ENCODE results near the gene DIAPH3. TPM values are rescaled to one million over a fixed set of nuclear protein-coding genes. Genes with fewer than 3 reads are reported as not detected.

The DIAPH3 gene
- total RNA-seq, 1 donor from 2014 or later, result 0.22 TPM

DNA sequence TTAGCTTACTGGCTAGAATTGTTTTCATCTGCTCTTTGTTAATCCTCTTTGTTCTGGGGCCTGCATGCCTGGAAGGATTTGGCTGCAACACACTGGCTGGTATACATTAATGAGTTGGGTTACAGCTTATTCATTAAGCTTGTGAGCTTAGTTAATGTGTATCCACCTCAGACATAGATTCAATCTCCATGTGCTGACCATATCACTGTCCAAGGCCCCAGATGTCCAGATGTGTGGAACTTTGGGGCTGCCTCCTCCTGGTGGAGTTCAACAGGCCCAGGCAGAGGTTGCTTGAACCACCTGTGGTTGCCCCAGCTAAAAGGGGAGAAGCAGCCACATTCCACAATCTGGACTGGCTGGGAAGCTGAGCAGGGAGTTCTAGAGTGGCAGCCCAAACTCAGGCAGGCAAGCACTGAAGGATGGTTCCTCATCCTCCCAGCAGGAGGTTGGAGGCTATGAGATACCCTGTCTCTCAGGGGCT lies 5.4 kb downstream of the DIAPH3 start:
- ATAC-seq, result no peak
- DNase-seq, result no peak
- intact Hi-C loops (cut with micrococcal nuclease), result no loop called here

DNA sequence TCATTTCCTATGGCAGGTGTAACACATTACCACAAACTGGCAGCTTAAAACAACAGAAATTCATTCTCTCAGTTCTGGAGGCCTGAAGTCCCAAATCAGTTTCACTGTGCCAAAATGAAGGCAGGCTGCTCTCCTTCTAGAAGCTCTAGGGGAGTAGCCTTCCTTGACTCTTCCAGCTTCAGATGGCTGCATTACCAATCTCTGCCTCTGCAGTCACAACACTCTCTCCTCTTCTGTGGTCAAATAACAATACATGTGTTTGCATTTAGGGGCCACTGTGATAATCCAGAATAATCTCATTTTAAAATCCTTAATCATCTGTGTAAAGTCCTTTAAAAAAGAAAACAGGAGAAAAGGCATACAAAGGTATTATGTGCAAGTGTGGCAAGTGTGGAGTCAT lies 7.8 kb downstream of the DIAPH3 start:
- no peak for ATAC-seq
- intact Hi-C loops (cut with micrococcal nuclease), result no loop called here

DNA sequence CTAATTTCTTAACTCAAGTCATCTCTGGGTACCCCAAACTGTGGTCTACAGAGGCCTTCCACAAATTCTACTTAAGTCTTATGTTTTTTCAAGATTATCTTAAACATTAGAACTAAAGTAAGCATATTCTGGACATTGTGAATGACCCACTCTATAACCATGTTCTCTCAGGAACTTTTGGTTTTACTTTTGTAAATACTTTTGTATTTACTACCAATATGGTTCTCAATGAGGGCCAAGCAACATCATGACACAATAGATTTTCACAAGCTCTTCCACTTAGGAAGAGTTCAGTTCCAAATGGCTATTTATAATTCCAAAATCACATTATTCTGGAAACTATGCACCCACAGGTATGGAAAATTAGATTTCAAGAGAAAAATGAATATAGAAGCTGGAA lies 10.8 kb downstream of the DIAPH3 start:
- intact Hi-C loops (cut with micrococcal nuclease), result no loop called here
- DNase-seq (no peak), ATAC-seq (no peak)

More for the DNA sequence above, 7.8 kb downstream of the DIAPH3 start:
- no peak for DNase-seq

DNA sequence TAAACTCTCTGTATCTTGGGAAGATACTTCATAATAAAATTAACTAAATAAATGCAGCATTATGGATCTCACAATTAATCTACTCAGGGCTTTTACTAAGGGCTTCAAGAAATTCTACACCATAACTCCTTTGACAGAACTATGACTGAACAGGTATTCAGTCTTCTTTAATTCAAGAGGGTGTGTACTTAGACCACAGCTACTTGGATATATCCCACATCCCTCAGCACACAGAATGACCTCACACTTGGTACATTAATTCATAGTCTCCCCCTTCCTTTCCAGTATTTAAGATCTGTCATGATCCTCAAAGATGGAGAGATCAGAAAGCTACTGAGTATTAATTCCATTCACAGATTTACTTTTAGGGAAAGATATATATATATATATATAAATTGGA lies 11.6 kb downstream of the DIAPH3 start:
- intact Hi-C loops (cut with micrococcal nuclease), result no loop called here
- ATAC-seq (no peak), DNase-seq (no peak)

DNA sequence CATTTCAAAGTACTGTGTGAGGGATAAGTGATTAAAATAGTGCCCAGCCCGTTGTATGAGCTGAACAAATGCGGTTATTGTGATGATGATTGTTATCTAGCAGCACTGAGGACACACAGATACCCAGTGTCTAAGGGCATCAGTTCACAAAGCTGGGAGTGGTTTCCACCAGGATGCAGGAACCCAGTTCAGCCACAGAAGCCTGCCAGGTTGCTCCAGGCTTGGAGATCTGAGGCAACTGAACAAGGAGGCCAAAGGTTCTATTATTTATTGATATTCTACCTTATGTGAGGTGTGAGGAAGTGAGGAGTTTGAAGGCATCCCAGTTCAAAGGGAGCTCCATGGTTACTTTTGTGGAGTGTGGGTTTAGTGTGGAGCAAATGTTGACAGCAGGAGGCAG lies 13.2 kb downstream of the DIAPH3 start:
- intact Hi-C loops (cut with micrococcal nuclease), result no loop called here
- DNase-seq, result no peak
- ATAC-seq, result no peak

DNA sequence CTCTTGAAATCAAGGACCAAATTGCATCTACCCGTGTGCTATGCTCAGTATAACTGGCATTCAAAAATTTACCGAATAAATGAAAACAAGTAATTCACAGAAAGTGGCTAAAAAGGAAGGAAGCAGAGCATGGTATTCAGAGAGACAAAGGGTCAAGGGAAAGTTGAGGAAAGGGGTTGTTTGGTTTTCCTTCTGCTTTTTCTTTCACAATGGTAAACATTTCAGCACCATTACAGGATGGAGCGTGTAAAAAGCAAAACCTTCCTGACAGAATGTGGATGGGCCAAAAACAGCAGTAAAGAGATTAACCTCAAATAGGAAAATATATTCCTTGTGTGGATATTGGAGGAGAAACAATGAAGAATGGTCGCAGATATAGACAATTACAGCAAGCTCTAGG lies 14.8 kb downstream of the DIAPH3 start:
- no peak for ATAC-seq
- DNase-seq, result no peak
- intact Hi-C loops (cut with micrococcal nuclease), result no loop called here

DNA sequence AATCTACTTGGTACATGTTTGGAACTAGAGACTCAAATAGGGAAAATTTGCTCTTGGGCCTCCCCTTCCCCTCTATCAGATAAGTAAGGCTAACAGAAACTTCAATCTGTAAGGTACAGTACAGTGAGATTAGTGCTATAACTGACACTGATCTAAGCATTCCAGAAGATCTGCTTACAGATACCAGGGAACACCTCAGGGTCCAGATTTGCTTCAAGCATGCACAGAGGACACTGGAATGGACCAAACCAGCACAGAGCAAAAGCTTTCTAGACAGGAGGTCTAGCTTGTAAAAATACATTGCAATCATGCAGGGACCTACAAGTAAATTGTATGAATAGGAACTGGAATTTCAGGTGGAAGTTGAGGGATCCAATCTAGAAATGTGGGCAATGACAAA lies 16.4 kb downstream of the DIAPH3 start:
- ATAC-seq, result no peak
- no peak for DNase-seq
- intact Hi-C loops (cut with micrococcal nuclease), result no loop called here

DNA sequence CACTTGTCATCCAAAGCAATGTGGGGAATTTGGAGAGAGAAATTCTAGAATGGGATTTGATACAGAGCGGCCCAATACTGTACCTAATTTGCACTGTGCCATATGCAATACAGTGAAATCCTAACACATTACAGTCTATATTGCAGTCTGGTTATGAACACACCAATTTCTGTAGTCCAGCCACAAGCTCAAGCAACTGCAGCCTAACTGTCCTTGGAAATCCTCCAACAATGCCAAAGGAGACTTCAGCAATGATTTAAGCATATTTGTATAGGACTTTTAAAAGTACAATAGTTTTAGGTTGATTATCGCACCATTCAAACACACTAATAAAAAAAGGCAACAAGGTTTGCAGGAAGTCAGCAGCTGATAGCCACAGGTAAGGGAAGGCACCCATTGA lies 17.3 kb downstream of the DIAPH3 start:
- intact Hi-C loops (cut with micrococcal nuclease), result no loop called here
- DNase-seq (no peak), ATAC-seq (no peak)

DNA sequence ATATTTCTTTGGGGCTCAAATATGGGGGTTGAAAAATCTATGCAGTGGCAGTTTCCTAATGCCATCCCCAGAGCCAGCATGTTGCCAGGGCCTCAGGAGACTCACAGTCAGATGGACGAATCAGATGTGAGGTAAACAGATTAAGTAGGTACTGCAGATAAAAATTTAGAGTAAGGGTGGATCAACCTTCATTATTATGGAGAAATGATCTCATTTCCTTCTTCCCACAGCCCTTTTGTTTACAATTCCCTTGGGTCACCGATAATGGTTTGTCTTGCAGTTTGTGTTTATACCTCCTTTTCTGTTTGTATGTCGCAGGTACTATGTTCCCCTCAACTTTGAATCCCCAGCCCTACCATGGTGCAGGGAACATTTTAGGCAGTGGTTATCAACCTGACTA lies 20.0 kb downstream of the DIAPH3 start:
- intact Hi-C loops (cut with micrococcal nuclease), result no loop called here
- ATAC-seq, result no peak
- no peak for DNase-seq

DNA sequence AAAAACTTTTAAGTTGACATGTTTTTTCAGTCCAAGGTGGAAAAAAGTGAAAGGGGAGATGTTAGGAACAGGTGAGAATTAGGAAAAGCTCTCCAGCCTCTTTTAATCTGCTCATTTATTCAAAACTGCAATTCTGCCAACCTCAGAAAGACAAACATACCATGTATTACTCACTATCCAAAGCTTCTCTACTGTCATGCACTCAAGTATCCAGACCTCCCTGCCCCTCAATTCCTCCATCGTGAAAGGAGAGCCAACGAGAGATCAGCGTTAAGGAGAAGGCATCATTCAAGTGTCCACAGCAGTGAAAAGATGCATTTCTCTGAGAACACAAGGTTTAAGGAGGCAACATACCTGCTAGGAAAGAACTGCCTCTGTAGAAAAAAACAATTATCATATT lies 24.5 kb downstream of the DIAPH3 start:
- ATAC-seq, result no peak
- intact Hi-C loops (cut with micrococcal nuclease), result no loop called here
- DNase-seq, result no peak

DNA sequence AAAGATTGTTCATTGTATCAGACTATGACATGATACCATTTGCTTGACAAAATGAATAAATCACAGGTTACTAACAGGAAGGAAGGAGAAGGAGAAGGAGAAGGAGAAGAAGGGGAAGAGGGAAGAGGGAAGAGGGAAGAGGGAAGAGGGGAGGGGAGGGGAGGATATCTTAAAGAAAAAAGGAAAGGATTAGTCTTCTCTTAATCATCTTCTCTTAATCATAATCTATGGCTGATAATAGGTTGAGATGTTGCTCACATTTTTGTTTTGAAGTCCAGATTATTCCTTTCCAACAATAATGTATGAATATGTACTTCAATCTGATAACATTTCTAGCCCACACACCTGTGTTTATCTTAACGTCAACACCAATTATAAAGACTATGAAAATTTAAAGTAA lies 25.1 kb downstream of the DIAPH3 start:
- ATAC-seq (no peak), DNase-seq (no peak)
- intact Hi-C loops (cut with micrococcal nuclease), result no loop called here

DNA sequence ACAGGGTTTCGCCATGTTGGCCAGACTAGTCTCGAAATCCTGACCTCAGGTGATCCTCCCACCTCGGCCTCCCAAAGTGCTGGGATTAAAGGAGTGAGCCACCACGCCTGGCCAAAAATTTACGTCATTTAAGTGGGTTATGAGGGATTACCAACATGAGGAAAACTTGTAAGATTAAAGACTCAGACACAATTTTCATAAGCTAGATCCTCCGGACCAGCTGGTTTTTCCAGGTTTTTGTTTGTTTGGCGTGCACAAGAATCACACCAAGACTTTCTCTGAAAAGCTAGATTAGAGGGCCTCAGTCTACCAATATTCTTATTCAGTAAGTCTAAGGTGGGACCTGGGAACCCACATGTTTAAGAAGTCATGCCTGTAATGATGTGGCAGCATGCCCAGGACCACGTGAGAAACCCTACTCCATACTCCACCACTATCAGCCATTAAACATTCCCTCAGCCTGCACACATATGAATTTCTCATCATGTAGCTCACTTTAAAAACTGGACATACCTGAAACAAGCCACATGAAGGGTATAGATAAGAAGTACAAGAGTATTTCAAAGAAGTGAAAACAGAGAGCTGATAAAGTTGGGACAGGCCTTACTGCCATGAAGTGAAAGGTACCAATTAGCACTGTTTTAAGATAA lies 25.7 kb downstream of the DIAPH3 start:
- intact Hi-C loops (cut with micrococcal nuclease), result no loop called here
- ATAC-seq (no peak), DNase-seq (no peak)

DNA sequence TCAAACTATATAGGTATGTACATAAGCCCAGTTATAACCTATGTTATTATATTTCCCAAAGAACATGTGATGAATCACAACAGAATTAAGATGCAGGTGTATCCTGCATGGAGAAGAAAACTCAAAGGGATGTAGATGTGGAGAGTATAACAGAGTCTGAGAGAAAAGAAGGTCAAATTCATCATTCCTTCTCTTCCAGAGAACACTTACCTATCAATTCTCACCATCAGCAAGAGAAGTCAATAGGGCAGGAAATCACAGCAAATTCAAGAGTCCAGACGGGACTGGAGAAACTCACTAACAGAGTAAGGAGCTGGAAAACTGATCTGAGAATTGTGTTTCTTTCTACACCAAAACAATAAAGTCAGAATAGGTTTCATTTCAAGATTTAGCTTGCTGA lies 28.4 kb downstream of the DIAPH3 start:
- no peak for ATAC-seq
- intact Hi-C loops (cut with micrococcal nuclease), result no loop called here

DNA sequence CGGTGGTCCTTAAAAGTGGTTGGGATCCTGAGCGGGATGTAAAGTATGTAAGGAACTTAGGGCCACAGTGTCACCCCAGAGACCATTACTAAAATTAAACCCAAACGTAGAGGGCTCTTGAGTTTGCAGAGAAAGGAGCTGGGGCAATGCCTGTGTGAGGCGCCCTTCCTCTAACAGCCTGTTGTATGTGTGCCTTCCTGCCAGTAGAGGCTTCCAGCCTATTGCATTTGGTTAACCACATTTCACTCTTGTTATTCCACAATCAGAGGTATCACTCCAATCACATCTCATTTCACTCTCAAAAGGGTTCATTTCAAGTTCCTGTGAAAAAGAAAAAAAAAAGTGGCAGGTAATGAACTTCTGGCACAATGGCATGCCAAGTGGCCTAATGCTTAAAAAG lies 29.4 kb downstream of the DIAPH3 start:
- no peak for DNase-seq
- ATAC-seq, result no peak
- intact Hi-C loops (cut with micrococcal nuclease), result no loop called here

More for the DNA sequence above, 28.4 kb downstream of the DIAPH3 start:
- DNase-seq, result no peak

DNA sequence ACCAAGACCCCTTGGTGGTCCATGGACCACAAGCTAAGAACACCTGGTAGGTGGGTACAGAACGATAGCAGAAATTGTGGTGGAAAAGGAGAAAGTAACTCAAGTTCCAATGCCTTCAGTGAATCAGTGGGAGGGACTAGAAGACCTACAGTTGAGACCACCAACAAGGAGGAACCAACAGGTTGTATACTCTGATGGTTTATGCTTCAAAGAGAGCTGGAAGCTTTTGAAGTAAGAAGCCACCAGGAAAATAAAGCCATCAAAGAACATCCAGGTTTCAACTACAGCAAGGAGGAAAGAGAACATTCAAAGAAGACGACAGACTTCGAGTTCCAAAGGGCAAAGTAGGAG lies 42.4 kb downstream of the DIAPH3 start:
- ATAC-seq, result no peak
- no peak for DNase-seq
- intact Hi-C loops (cut with micrococcal nuclease), result no loop called here

DNA sequence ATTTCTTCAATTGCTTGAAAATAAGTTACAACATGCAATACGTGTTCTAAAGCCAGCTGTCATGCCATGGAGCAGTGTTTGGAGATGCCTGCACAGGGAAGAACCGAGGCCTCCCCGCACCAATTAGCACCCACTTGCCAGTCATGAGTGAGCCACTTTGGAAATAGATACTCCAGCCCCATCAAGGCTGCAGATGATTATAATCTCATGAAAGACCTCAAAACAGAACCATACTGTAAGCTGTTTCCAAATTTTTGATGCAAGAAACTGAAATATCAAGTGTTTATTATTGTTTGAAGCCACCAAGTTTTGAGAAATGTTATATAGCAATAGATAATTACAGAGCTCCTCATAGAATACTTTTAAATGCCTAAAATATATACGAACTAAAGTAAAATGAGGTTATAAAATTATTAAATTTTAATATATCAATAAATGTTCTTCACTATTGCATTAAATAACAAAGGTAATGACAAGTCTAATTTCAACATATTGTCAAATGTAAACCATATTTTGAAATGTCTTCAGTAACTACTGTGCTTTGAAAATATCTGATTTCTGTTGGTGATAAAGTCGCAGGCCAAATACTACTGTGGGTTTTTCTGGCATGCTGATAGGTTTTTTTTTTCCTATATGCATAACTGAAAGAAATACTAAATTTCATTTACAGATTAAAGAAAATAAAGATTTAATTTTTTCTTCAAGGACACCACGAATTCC lies 43.0 kb downstream of the DIAPH3 start:
- intact Hi-C loops (cut with micrococcal nuclease), result no loop called here
- ATAC-seq (no peak), DNase-seq (no peak)

DNA sequence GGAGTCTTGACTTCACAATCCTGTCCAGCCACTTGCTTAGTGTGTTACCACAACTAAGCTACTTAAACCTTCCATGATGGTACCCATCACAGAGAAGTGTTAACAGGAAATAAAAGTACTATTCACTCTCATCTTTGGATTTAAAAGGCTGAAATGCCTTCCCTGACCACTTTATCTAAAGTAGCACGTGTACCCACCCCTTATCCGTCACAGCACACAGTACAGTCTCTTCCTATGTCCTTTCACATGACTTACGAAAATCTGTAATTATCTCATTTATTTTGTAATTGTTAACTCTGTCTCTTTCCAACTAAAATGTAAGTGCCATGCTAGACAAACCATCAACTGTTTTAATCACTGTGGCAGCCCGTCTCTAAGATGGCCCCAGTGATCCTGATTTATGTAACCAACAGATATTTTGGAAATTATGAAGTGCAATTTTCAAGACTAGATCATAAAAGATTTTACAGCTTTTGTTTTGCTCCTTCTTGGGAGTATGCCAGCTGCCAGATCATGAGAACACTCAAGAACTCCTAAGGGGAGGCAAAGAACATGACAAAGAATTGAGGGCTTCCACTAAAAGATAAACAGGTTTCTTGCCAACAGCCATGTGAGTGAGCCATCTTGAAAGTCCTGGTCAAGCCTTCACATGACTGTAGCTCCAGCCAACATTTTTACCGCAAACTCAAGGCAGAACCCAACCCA lies 44.9 kb downstream of the DIAPH3 start:
- no peak for ATAC-seq
- intact Hi-C loops (cut with micrococcal nuclease), result no loop called here
- DNase-seq, result no peak

DNA sequence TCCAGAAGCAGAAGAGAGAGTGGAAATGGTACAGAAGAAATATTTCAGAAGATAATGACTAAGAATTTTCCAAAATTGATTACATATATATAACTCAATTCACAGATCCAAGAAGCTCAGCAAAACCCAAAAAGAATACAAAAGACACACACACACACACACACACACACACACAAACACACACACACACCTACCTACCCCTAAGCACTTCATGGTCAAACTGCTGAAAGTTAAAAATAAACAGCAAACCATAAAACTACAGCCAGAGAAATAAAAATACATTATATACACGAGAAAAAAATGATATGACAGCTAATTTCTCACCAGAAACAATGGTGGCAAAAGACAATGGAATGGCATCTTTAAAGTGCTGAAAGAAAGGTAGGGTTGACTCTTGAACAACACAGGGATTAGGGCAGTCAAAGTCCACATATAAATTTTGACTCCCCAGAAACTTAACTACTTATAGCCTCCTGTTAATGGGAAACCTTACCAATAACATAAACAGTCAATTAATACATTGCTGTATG lies 49.2 kb downstream of the DIAPH3 start:
- DNase-seq (no peak), ATAC-seq (no peak)
- intact Hi-C loops (cut with micrococcal nuclease), result no loop called here

DNA sequence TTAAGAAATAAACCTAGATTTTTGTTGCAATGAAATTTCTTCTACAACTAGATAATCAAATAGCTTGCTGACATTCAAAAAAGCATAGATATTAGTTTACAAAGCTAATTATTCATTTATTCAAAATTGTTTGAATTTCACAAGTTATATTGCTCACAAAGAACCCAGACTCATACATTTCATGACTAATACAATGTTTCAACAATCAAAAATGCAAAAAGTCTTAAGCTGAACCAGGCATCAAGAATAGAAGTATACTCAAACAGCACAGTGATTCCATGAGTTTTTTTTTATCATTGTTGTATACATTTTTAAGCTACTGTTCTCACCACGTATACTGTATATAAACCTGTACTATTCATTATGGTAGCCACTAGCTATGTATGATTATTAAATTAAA lies 51.0 kb downstream of the DIAPH3 start:
- no peak for DNase-seq
- ATAC-seq, result no peak
- intact Hi-C loops (cut with micrococcal nuclease), result no loop called here

DNA sequence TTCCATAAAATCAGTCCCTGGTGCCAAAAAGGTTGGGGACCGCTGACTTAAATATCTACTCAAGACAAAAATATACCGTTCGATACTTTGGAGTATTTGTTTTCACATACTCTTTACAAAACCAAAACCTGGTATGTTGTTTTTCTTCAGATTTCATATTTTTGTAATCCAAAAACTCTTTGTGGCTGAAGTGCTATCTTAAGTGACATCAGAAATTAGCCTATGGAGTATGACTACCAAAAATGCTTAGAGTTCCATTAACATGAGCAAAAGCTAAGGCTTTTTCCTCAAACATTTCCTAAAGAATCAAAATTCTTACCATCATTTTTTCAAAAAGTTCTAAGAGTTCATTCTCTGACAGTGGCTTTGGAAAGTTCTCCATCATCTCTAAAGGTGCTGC lies 52.0 kb downstream of the DIAPH3 start:
- intact Hi-C loops (cut with micrococcal nuclease), result no loop called here
- DNase-seq, result no peak
- no peak for ATAC-seq

Data from left ventricle myocardium superior (tissue), 1 donor.